Neural cell (in vitro differentiated cells): ENCODE results near the gene VPS26A. TPM values are rescaled to one million over a fixed set of nuclear protein-coding genes. Genes with fewer than 3 reads are reported as not detected.

ENCODE experiments used
- H2AFZ ChIP-seq: fragments of 200-600, 300-800 bp; sonication (generic), shearing (Covaris generic); 2 replicates; pipeline ENCODE4 v1.6.0; 2014; ENCODE audit warnings: low read depth, mild to moderate bottlenecking, antibody characterized with exemption, low read length, moderate library complexity
- H3F3A ChIP-seq: fragments of 200-600 bp; shearing (Covaris generic); 2 replicates; pipeline ENCODE4 v1.6.1; 2016; ENCODE audit warnings: mild to moderate bottlenecking, moderate library complexity, mixed read lengths, antibody characterized with exemption, low read length; ENCODE audit not compliant: insufficient read depth, poor library complexity, severe bottlenecking
- H3K27ac ChIP-seq: fragments of 200-600, 300-800 bp; sonication (generic), shearing (Covaris generic); 2 replicates; pipeline ENCODE4 v1.5.1; 2014; ENCODE audit warnings: mild to moderate bottlenecking, low read length, moderate library complexity
- H3K27me3 ChIP-seq: fragments of 300-800, 200-600 bp; sonication (generic), shearing (Covaris generic); 2 replicates; pipeline ENCODE4 v1.6.0; 2014; ENCODE audit warnings: mild to moderate bottlenecking, low read depth, low read length, moderate library complexity; ENCODE audit not compliant: insufficient read depth
- H3K36me3 ChIP-seq: fragments of 300-800, 200-600 bp; sonication (generic), shearing (Covaris generic); 2 replicates; pipeline ENCODE4 v1.5.1; 2014; ENCODE audit warnings: mild to moderate bottlenecking, antibody characterized with exemption, low read length, moderate library complexity; ENCODE audit not compliant: insufficient read depth
- H3K4me2 ChIP-seq: fragments of 300-800, 200-600 bp; sonication (generic), shearing (Covaris generic); 2 replicates; pipeline ENCODE4 v1.6.0; 2014; ENCODE audit warnings: mild to moderate bottlenecking, low read length
- H3K4me3 ChIP-seq: fragments of 300-800, 200-600 bp; sonication (generic), shearing (Covaris generic); 2 replicates; pipeline ENCODE4 v1.5.1; 2014; ENCODE audit warnings: mild to moderate bottlenecking, low read length, moderate library complexity
- H3K79me2 ChIP-seq: fragments of 200-600 bp; shearing (Covaris generic); replicated peaks from 2 replicates; pipeline ENCODE4 v1.6.0; 2014; ENCODE audit warnings: mild to moderate bottlenecking, low read length, moderate library complexity; ENCODE audit not compliant: insufficient read depth
- H3K9ac ChIP-seq: fragments of 300-800, 200-600 bp; sonication (generic), shearing (Covaris generic); 2 replicates; pipeline ENCODE4 v1.6.1; 2016; ENCODE audit warnings: mild to moderate bottlenecking, low read length, mixed read lengths
- H3K9me2 ChIP-seq: fragments of 200-600 bp; shearing (Covaris generic); 2 replicates; pipeline ENCODE4 v1.6.1; 2016; ENCODE audit warnings: mild to moderate bottlenecking, low read length, mixed read lengths; ENCODE audit not compliant: insufficient read depth
- H3K9me3 ChIP-seq: fragments of 200-600, 300-800 bp; sonication (generic), shearing (Covaris generic); 2 replicates; pipeline ENCODE4 v1.6.1; 2016; ENCODE audit warnings: mild to moderate bottlenecking, mixed run types, low read length, moderate library complexity, mixed read lengths
- H4K20me1 ChIP-seq: fragments of 200-600 bp; shearing (Covaris generic); 2 replicates; pipeline ENCODE4 v1.6.1; 2016; ENCODE audit warnings: mild to moderate bottlenecking, mixed run types; ENCODE audit not compliant: insufficient read depth
- EP300 ChIP-seq: fragments of 450-650 bp; conservative IDR thresholded peaks from 2 replicates; pipeline ENCODE4 v1.6.1; 2014; ENCODE audit warnings: antibody characterized with exemption, mild to moderate bottlenecking, moderate library complexity; ENCODE audit not compliant: poor library complexity, severe bottlenecking
- EZH2 ChIP-seq: fragments of 200-600, 300-800 bp; shearing (Covaris generic), sonication (generic); IDR thresholded peaks from 2 replicates; pipeline ENCODE4 v1.6.1; 2014; ENCODE audit warnings: antibody characterized with exemption, low read length, borderline replicate concordance, mild to moderate bottlenecking; ENCODE audit not compliant: insufficient read depth, poor library complexity, severe bottlenecking
- MXI1 ChIP-seq: fragments of 450-650 bp; conservative IDR thresholded peaks from 2 replicates; pipeline ENCODE4 v1.6.1; 2014; ENCODE audit warnings: antibody characterized with exemption, mild to moderate bottlenecking; ENCODE audit not compliant: poor library complexity, severe bottlenecking
- POLR2AphosphoS5 ChIP-seq: IDR thresholded peaks from 2 replicates; pipeline ENCODE4 v1.6.1; 2012
- RAD21 ChIP-seq: fragments of 450-650 bp; conservative IDR thresholded peaks from 2 replicates; pipeline ENCODE4 v1.6.1; 2014; ENCODE audit warnings: antibody characterized with exemption, mild to moderate bottlenecking, moderate library complexity
- SMC3 ChIP-seq: fragments of 450-650 bp; conservative IDR thresholded peaks from 2 replicates; pipeline ENCODE4 v1.6.1; 2014; ENCODE audit warnings: antibody characterized with exemption, mild to moderate bottlenecking, moderate library complexity; ENCODE audit not compliant: poor library complexity
- TAF1 ChIP-seq: IDR thresholded peaks from 2 replicates; pipeline ENCODE4 v1.6.1; 2012; ENCODE audit warnings: low read depth
- polyA plus RNA-seq: library from polyadenylated mRNA; depleted of rRNA; stranded (reverse); fragments of >200 nt; gene quantifications from 2 replicates; pipeline ENCODE4 v1.2.3, GENCODE V29; 2014
- TF ChIP-seq, protein P1 (sequence below): fragments of 450-650 bp; IDR thresholded peaks from 2 replicates; pipeline ENCODE4 v1.5.1; 2014; ENCODE audit warnings: antibody characterized with exemption, mild to moderate bottlenecking, moderate library complexity; ENCODE audit not compliant: poor library complexity, severe bottlenecking
- TF ChIP-seq, protein P2 (sequence below): IDR thresholded peaks from 2 replicates; pipeline ENCODE4 v1.6.1; 2012; ENCODE audit warnings: borderline replicate concordance

The VPS26A gene
- polyA plus RNA-seq, 1 donor from 2014 or later: 48.9 TPM

DNA sequence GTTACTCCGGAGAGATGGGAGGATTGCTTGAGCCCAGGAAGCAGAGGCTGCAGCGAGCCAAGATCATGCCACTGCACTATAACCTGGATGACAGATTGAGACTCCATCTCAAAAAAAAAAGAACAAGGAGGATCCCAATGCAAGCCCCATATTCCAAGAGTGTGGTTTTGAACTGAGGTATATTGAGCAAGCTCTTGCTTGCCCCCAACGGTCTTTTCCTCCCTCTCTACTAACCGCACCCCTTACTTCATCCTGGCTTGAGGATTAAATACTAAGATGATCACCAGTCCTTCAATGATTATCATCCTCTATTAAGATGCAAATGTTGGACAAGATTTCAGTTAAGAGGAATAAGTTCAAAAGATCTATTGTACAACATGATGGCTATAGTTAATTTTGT, 48.5 kb upstream of the VPS26A start:
- no peaks in the 10 kb centered on the region for H3K9me2 ChIP-seq
- no peak overlapping the region for H3K4me2 ChIP-seq
- no peaks in the 10 kb centered on the region for H4K20me1 ChIP-seq
- no peaks in the 10 kb centered on the region for H3K27me3 ChIP-seq
- H3K4me3 ChIP-seq: no peak overlapping the region
- no peaks in the 10 kb centered on the region for H3K9me3 ChIP-seq
- H3K36me3 ChIP-seq: no peaks in the 10 kb centered on the region
- H3K79me2 ChIP-seq: no peaks in the 10 kb centered on the region
- no peak overlapping the region for H3K27ac ChIP-seq
- TF ChIP-seq, protein P1, sequence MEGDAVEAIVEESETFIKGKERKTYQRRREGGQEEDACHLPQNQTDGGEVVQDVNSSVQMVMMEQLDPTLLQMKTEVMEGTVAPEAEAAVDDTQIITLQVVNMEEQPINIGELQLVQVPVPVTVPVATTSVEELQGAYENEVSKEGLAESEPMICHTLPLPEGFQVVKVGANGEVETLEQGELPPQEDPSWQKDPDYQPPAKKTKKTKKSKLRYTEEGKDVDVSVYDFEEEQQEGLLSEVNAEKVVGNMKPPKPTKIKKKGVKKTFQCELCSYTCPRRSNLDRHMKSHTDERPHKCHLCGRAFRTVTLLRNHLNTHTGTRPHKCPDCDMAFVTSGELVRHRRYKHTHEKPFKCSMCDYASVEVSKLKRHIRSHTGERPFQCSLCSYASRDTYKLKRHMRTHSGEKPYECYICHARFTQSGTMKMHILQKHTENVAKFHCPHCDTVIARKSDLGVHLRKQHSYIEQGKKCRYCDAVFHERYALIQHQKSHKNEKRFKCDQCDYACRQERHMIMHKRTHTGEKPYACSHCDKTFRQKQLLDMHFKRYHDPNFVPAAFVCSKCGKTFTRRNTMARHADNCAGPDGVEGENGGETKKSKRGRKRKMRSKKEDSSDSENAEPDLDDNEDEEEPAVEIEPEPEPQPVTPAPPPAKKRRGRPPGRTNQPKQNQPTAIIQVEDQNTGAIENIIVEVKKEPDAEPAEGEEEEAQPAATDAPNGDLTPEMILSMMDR: no peak
- TF ChIP-seq RAD21 (no peak), TAF1 (no peak), SMC3 (no peak), POLR2AphosphoS5 (no peak), MXI1 (no peak), EZH2 (no peak), EP300 (no peak)
- TF ChIP-seq, protein P2, sequence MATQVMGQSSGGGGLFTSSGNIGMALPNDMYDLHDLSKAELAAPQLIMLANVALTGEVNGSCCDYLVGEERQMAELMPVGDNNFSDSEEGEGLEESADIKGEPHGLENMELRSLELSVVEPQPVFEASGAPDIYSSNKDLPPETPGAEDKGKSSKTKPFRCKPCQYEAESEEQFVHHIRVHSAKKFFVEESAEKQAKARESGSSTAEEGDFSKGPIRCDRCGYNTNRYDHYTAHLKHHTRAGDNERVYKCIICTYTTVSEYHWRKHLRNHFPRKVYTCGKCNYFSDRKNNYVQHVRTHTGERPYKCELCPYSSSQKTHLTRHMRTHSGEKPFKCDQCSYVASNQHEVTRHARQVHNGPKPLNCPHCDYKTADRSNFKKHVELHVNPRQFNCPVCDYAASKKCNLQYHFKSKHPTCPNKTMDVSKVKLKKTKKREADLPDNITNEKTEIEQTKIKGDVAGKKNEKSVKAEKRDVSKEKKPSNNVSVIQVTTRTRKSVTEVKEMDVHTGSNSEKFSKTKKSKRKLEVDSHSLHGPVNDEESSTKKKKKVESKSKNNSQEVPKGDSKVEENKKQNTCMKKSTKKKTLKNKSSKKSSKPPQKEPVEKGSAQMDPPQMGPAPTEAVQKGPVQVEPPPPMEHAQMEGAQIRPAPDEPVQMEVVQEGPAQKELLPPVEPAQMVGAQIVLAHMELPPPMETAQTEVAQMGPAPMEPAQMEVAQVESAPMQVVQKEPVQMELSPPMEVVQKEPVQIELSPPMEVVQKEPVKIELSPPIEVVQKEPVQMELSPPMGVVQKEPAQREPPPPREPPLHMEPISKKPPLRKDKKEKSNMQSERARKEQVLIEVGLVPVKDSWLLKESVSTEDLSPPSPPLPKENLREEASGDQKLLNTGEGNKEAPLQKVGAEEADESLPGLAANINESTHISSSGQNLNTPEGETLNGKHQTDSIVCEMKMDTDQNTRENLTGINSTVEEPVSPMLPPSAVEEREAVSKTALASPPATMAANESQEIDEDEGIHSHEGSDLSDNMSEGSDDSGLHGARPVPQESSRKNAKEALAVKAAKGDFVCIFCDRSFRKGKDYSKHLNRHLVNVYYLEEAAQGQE: no peak
- H3K9ac ChIP-seq: no peak overlapping the region
- no peak overlapping the region for H2AFZ ChIP-seq
- H3F3A ChIP-seq: no peaks in the 10 kb centered on the region

DNA sequence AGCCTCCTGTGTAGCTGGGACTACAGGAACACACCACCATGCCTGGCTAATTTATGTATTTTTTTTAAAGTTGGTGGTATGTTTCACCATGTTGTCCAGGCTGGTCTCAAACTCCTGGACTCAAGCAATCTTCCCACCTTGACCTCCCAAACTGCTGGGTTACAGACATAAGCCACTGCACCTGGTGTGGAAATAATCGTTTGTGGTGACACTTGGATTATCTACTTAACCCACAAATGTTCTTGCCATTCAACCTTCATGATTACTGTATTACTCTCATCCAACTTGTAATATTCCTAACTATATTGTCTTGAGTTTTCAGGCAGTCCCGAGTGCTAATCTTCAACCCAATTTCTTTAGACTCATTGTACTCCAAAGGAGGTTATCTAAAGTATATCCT, 45.7 kb upstream of the VPS26A start:
- Histone ChIP-seq H3F3A (no peaks in the 10 kb centered on the region), H3K27ac (no peak overlapping the region), H3K79me2 (no peaks in the 10 kb centered on the region), H3K4me2 (no peak overlapping the region), H3K36me3 (no peaks in the 10 kb centered on the region), H3K9me2 (no peaks in the 10 kb centered on the region), H3K9me3 (no peaks in the 10 kb centered on the region), H4K20me1 (no peaks in the 10 kb centered on the region), H3K4me3 (no peak overlapping the region), H3K27me3 (no peaks in the 10 kb centered on the region), H2AFZ (no peak overlapping the region), H3K9ac (no peak overlapping the region)
- TF ChIP-seq, protein P1: no peak
- TF ChIP-seq RAD21 (no peak), SMC3 (no peak), MXI1 (no peak), TAF1 (no peak), EZH2 (no peak), EP300 (no peak), POLR2AphosphoS5 (no peak)
- TF ChIP-seq, protein P2: no peak
